ENCODE results near the gene CD79B.

The CD79B gene

DNA sequence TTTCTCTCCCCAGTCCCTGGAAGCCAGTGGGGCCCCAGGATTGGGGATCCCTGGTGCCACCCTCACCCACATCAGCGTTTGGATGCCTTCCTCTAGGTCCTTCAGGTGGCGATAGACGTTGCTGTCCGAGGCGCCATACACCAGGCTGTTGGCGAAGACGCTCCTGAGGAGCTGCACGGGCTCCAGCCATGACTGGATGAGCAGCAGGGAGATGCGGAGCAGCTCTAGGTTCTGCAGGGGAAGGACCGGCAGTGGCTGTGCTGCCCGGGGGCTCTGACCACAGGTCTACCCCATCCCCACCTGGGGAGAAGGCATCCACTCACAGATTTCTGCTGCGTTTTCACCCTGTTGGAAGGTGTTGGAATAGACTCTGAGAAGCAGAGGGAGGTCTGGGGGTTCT lies 51.4 kb downstream of the CD79B start:
- DNase-seq (ENCODE audit: low spot score) (no peak), FAIRE-seq (no peak)
